Mesenchymal stem cell (in vitro differentiated cells and primary cell): ENCODE measurements around the gene ARHGAP31.
A peak's percentile ranks its signal among the peaks of the same experiment; 100 is the strongest.
"Not testable (repeated sequence)": the region's sequence is repeated elsewhere in the genome, so short reads cannot be mapped to it uniquely, and the experiment has no call there.

ENCODE experiments used
- DNase-seq: peaks from one replicate; pipeline ENCODE4 v3.0.0-alpha.2; 2013
- H2AFZ ChIP-seq: one replicate; pipeline ENCODE4 v1.6.1; 2013; ENCODE audit warnings: low read depth, mild to moderate bottlenecking, control low read depth, inconsistent platforms, low read length, moderate library complexity
- H2AK5ac ChIP-seq: 2 replicates; pipeline ENCODE4 v1.6.1; 2013; ENCODE audit warnings: low read length, moderate library complexity, mild to moderate bottlenecking, inconsistent platforms; ENCODE audit not compliant: severe bottlenecking
- H2BK120ac ChIP-seq: one replicate; pipeline ENCODE4 v1.6.1; 2013; ENCODE audit warnings: low read depth, mild to moderate bottlenecking, inconsistent platforms, low read length, moderate library complexity
- H2BK12ac ChIP-seq, 2 experiments: one replicate each; pipeline ENCODE4 v1.6.1; 2013; ENCODE audit warnings: inconsistent platforms in 2 of 2, low read length in 2 of 2, mild to moderate bottlenecking in 2 of 2, moderate library complexity in 2 of 2, control low read depth in 1 of 2
- H2BK15ac ChIP-seq: one replicate; pipeline ENCODE4 v1.6.1; 2013; ENCODE audit warnings: mild to moderate bottlenecking, low read depth, inconsistent platforms; ENCODE audit not compliant: poor library complexity, severe bottlenecking
- H2BK5ac ChIP-seq: 2 replicates; pipeline ENCODE4 v1.6.1; 2013; ENCODE audit warnings: low read depth, mild to moderate bottlenecking, low read length, control low read depth, inconsistent platforms; ENCODE audit not compliant: poor library complexity, severe bottlenecking
- H3K14ac ChIP-seq, 2 experiments: one replicate each; pipeline ENCODE4 v1.6.1; 2013; ENCODE audit warnings: inconsistent platforms in 2 of 2, low read length in 2 of 2, control low read depth in 1 of 2, mild to moderate bottlenecking in 1 of 2, moderate library complexity in 1 of 2
- H3K18ac ChIP-seq, 2 experiments: one replicate each; pipeline ENCODE4 v1.6.1; 2013; ENCODE audit warnings: inconsistent platforms in 2 of 2, low read length in 2 of 2, control low read depth in 1 of 2, low read depth in 1 of 2, mild to moderate bottlenecking in 1 of 2
- H3K23ac ChIP-seq, 2 experiments: one replicate each; pipeline ENCODE4 v1.6.1; 2013; ENCODE audit warnings: inconsistent platforms in 2 of 2, low read length in 2 of 2, mild to moderate bottlenecking in 2 of 2, moderate library complexity in 2 of 2, control low read depth in 1 of 2
- H3K27ac ChIP-seq: 2 replicates; pipeline ENCODE4 v1.5.1; 2013; ENCODE audit warnings: mild to moderate bottlenecking, moderate library complexity, low read length, control low read depth, inconsistent platforms; ENCODE audit not compliant: poor library complexity, severe bottlenecking
- H3K27me3 ChIP-seq, 2 experiments: 2 replicates each; pipeline versions ENCODE4 v1.6.1 to v1.7.0; 2013; ENCODE audit warnings: low read length in 2 of 2, mild to moderate bottlenecking in 2 of 2, moderate library complexity in 2 of 2, control low read depth in 1 of 2, inconsistent platforms in 1 of 2; ENCODE audit not compliant: control insufficient read depth in 1 of 2, insufficient read depth in 1 of 2
- H3K36me3 ChIP-seq, 2 experiments: 2 replicates each; pipeline versions ENCODE4 v1.6.1 to v1.7.0; 2013; ENCODE audit warnings: low read length in 2 of 2, control low read depth in 1 of 2, inconsistent platforms in 1 of 2, low read depth in 1 of 2, mild to moderate bottlenecking in 1 of 2; ENCODE audit not compliant: insufficient read depth in 2 of 2, control insufficient read depth in 1 of 2
- H3K4ac ChIP-seq, 2 experiments: one replicate each; pipeline ENCODE4 v1.6.1; 2013; ENCODE audit warnings: inconsistent platforms in 2 of 2, low read length in 2 of 2, mild to moderate bottlenecking in 2 of 2, moderate library complexity in 2 of 2, control low read depth in 1 of 2, low read depth in 1 of 2
- H3K4me1 ChIP-seq: 2 replicates; pipeline ENCODE4 v1.6.1; 2013; ENCODE audit warnings: low read depth, low read length, control low read depth; ENCODE audit not compliant: control insufficient read depth, insufficient read depth
- H3K4me2 ChIP-seq: 2 replicates; pipeline ENCODE4 v1.6.1; 2013; ENCODE audit warnings: low read length, mild to moderate bottlenecking, inconsistent platforms; ENCODE audit not compliant: poor library complexity, severe bottlenecking
- H3K4me3 ChIP-seq, 2 experiments: 2 replicates each; pipeline versions ENCODE4 v1.5.1 to v1.7.0; 2013; ENCODE audit warnings: low read length in 2 of 2, mild to moderate bottlenecking in 2 of 2, control low read depth in 1 of 2, low read depth in 1 of 2; ENCODE audit not compliant: insufficient read depth in 1 of 2
- H3K79me1 ChIP-seq: replicated peaks from 2 replicates; pipeline ENCODE4 v1.6.1; 2013; ENCODE audit warnings: mild to moderate bottlenecking, control low read depth, low read length, inconsistent platforms; ENCODE audit not compliant: poor library complexity, severe bottlenecking
- H3K9ac ChIP-seq: 2 replicates; pipeline ENCODE4 v1.7.0; 2013; ENCODE audit warnings: mild to moderate bottlenecking, low read length, moderate library complexity
- H3K9me3 ChIP-seq: 2 replicates; pipeline ENCODE4 v1.7.0; 2013; ENCODE audit warnings: mild to moderate bottlenecking, low read length; ENCODE audit not compliant: control insufficient read depth
- H4K8ac ChIP-seq: one replicate; pipeline ENCODE4 v1.6.1; 2013; ENCODE audit warnings: inconsistent platforms, mild to moderate bottlenecking, low read length, moderate library complexity
- H4K91ac ChIP-seq: one replicate; pipeline ENCODE4 v1.6.1; 2013; ENCODE audit warnings: mild to moderate bottlenecking, low read length, inconsistent platforms
- WGBS: methylation state at CpG from one replicate; pipeline ENCODE4 v1.1.7; 2013; ENCODE audit warnings: mixed read lengths; 5-methylcytosine and 5-hydroxymethylcytosine counted together

Gene ARHGAP31

DNA sequence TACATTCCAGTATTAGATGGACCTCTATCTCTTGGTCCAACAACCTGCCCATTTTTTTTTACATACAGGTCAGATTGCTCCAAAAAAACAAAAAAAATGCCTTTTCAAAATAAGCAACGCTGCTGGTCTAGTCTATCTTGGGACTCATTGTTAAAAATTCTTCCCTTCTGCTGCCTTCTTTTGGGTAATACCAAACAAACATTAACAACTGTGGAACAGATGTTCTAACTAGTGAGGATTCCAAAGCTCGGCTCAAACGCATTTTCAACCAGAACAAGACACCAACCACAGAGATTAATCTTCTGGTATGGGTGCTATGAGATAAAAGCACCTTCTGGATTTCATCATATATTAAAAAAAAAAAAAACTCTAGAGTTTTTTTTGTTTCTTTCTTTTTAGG is 24.7 kb downstream of the ARHGAP31 start:
- WGBS, result 76% methylated on average over 1 of the region's 3 CpGs
- peaks cover 0 to 5% of the 10 kb centered on the region in 2 experiments for H3K27me3 ChIP-seq
- H3K79me1 ChIP-seq, result peaks cover 14% of the 10 kb centered on the region
- no peak overlapping the region for H2AFZ ChIP-seq
- no peak overlapping the region for H2BK12ac ChIP-seq
- peaks cover 13% of the 10 kb centered on the region for H3K4me1 ChIP-seq
- no peaks in the 10 kb centered on the region for H3K9me3 ChIP-seq
- no peak overlapping the region for H2BK5ac ChIP-seq
- H3K18ac ChIP-seq, result no peak overlapping the region
- no peak overlapping the region for H3K14ac ChIP-seq
- no peak overlapping the region for H2BK15ac ChIP-seq
- DNase-seq, result no peak
- H3K9ac ChIP-seq, result no peak overlapping the region
- H3K27ac ChIP-seq, result no peak overlapping the region
- no peak overlapping the region for H2AK5ac ChIP-seq
- H2BK120ac ChIP-seq, result no peak overlapping the region
- peaks cover 0 to 5% of the 10 kb centered on the region in 2 experiments for H3K36me3 ChIP-seq
- H4K91ac ChIP-seq, result no peak overlapping the region
- H3K4me3 ChIP-seq, result no peak overlapping the region
- no peak overlapping the region for H3K4ac ChIP-seq
- no peak overlapping the region for H3K4me2 ChIP-seq
- no peak overlapping the region for H3K23ac ChIP-seq
- no peak overlapping the region for H4K8ac ChIP-seq

GRCh38 chr3:119319311-119319710 is 25.1 kb downstream of the ARHGAP31 start:
- Histone ChIP-seq H3K36me3 (peaks cover 0 to under 1% of the 10 kb centered on the region in 2 experiments), H3K4me3 (no peak overlapping the region), H3K4me2 (no peak overlapping the region), H2AK5ac (no peak overlapping the region), H2BK15ac (no peak overlapping the region), H3K23ac (no peak overlapping the region), H3K27me3 (peaks cover 0 to 5% of the 10 kb centered on the region in 2 experiments), H3K79me1 (peaks cover 15% of the 10 kb centered on the region), H2BK120ac (no peak overlapping the region), H3K14ac (no peak overlapping the region), H2BK12ac (no peak overlapping the region), H2AFZ (no peak overlapping the region), H4K8ac (no peak overlapping the region), H3K9ac (no peak overlapping the region), H3K4ac (no peak overlapping the region), H3K4me1 (peaks cover 13% of the 10 kb centered on the region), H3K27ac (no peak overlapping the region), H2BK5ac (no peak overlapping the region), H4K91ac (no peak overlapping the region), H3K18ac (no peak overlapping the region), H3K9me3 (no peaks in the 10 kb centered on the region)
- WGBS, result 97% methylated on average over 3 of the region's 4 CpGs
- no peak for DNase-seq

- not testable (repeated sequence) for H3K9ac ChIP-seq, H3K23ac ChIP-seq, H2BK5ac ChIP-seq, DNase-seq, H3K27ac ChIP-seq, H3K14ac ChIP-seq, H2AK5ac ChIP-seq, H3K27me3 ChIP-seq, H2BK15ac ChIP-seq, H2BK12ac ChIP-seq, H3K18ac ChIP-seq, H4K8ac ChIP-seq, H3K4me3 ChIP-seq, H3K4me2 ChIP-seq, H3K9me3 ChIP-seq, H2AFZ ChIP-seq, H2BK120ac ChIP-seq, H3K36me3 ChIP-seq, H3K4ac ChIP-seq, H4K91ac ChIP-seq
- Histone ChIP-seq H3K79me1 (peaks cover 12% of the 10 kb centered on the region), H3K4me1 (peaks cover 11% of the 10 kb centered on the region)
- WGBS, result 75% methylated on average over 5 of the region's 5 CpGs
Measured at GRCh38 chr3:119320785-119321184, 26.6 kb downstream of the ARHGAP31 start.

GRCh38 chr3:119322021-119322834 is 28.0 kb downstream of the ARHGAP31 start:
- H3K4me3 ChIP-seq, result peak overlapping the region; percentile 61 to 73
- H3K27me3 ChIP-seq, result no peaks in the 10 kb centered on the region
- peak overlapping the region; percentile 88 for H2BK5ac ChIP-seq
- H2BK15ac ChIP-seq, result peak overlapping the region; percentile 99
- H3K27ac ChIP-seq, result peak overlapping the region; percentile 81
- peak overlapping the region; percentile 100 for H3K4me2 ChIP-seq
- no peaks in the 10 kb centered on the region for H3K9me3 ChIP-seq
- peak overlapping the region; percentile 92 for H3K9ac ChIP-seq
- peaks cover 19% of the 10 kb centered on the region for H3K79me1 ChIP-seq
- peak overlapping the region; percentile 39 to 94 for H3K4ac ChIP-seq
- H2AFZ ChIP-seq, result peak overlapping the region; percentile 60
- H2AK5ac ChIP-seq, result peak overlapping the region; percentile 11
- H4K91ac ChIP-seq, result peak overlapping the region; percentile 96
- H3K23ac ChIP-seq, result no peak overlapping the region
- H3K14ac ChIP-seq, result peak overlapping the region in 1 of 2 experiments; percentile 96
- peak overlapping the region in 1 of 2 experiments; percentile 37 for H2BK12ac ChIP-seq
- H3K4me1 ChIP-seq, result peaks cover 11% of the 10 kb centered on the region
- DNase-seq, result peak; percentile 45
- H3K18ac ChIP-seq, result peak overlapping the region; percentile 92
- H2BK120ac ChIP-seq, result peak overlapping the region; percentile 91
- no peaks in the 10 kb centered on the region for H3K36me3 ChIP-seq
- H4K8ac ChIP-seq, result peak overlapping the region; percentile 99
- WGBS, result 1% methylated on average over 25 of the region's 26 CpGs
